ENCODE results near the gene GABRB3.

GABRB3 gene

DNA sequence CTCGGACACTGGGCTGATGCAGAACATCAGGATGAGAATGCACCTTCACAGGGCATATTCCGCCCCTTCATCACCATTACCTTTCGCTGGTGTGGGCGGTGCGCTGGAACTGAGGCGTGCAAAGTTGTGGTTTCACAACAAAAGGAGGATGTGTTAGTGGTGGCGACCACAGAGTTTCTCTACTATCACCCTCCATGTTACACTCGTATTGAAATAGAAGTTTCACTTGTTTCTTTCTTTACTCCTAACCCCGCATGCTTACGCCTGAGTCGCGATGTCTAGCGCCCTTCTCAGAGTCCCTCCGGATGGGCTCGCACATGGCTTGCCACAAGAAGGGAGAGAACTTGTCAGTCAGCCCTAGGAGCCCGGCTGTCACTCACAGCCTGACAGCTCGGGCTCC lies 148.7 kb downstream of the GABRB3 start:
- no peak for DNase-seq

DNA sequence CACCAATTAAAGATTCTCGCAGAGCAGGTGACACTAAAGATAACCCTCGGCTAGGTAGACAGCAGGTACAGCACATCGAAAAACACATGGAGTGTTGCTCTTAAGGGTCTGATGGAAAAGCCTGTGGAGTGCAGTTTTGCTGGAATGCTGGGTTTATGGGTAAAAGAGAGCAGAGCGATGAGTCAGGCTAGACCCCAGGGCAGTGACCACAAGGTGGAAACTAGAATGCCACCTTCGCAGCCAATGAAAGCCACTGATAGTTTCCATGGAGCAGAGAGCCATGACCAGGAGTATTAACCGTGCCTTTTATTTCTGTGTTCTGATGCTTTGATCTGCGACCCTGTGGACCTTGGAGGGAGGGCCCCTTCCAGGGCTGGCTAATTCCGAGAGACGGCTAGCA lies 149.8 kb downstream of the GABRB3 start:
- no peak for DNase-seq

DNA sequence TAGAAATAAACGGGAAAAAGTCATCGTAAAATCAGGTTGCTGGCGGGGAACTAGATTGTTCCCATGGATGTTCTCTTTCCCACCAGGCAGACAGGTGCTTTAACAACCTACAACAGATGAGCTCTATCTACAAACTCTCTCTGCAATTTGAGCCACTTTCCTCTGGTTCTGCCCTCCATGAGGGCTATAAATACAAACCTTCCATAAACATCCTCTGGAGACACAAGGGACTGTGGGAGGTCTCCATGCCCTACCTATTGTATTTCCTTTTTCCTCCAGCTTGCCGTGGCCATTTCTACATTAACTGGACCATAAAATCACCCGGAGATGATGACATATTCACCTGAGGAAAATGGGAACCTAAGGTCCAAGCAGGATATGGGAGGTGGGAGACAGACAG lies 151.1 kb downstream of the GABRB3 start:
- DNase-seq: peak in 1 of 2 experiments; percentile 31

DNA sequence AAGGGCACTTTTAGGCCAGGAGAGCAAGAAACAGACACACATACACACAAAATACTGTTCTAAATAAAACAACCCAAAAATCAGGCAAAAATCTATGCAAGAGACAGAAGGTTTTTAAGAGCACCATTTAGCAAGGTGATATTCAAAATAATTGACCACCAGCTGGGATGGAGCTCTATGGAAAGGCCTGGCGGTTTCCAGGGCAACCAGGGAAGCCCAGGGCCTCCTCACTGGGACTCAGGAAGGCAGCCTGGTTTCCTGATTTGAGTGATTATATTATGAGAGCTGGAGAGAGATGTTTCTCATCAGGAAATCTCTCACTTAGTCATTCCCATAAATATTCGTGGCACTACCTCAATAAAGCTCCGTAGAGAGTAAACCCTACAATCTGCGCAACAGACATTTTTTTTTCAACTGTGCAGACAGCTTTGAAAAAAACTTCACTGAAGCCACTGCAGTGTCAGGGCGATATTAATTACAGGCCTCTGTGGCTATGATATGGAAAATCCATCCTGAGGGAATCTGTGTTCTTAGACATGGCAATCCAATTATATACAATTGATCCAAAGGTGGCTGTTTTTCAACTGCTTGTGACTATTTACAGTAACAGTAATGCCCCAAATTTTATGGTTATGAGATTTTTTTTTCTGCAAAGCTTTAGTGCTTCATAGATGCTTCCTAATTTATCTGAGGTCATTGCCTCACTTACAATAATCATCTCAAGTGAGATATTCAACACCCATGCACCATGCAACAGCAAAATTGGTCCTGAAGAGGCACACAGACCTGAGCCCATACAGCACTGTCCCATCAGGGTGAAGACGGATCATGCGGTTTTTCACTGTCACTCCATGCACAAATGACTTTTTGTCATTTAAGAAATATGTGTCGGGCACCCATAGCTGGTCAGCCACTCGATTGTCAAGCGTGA lies 152.1 kb downstream of the GABRB3 start:
- DNase-seq: peak in 1 of 2 experiments; percentile 23

DNA sequence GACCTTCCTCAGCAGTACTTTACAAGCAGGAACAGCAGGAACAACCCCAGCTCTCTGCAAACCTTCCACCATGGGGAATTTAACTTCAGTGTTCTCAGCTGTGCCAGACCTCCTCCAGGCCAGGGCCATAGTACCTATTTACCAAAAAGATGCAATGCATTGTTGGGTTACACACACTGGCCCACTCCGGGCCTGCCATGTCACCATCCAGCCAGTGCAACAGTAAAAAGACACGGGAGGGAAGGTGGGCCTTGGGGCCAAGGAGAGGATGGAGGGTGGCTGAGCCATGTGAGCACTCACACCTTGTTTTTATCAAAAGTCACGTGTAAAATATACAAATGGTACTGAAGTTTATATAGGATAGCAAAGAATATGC lies 157.0 kb downstream of the GABRB3 start:
- DNase-seq: no peak

DNA sequence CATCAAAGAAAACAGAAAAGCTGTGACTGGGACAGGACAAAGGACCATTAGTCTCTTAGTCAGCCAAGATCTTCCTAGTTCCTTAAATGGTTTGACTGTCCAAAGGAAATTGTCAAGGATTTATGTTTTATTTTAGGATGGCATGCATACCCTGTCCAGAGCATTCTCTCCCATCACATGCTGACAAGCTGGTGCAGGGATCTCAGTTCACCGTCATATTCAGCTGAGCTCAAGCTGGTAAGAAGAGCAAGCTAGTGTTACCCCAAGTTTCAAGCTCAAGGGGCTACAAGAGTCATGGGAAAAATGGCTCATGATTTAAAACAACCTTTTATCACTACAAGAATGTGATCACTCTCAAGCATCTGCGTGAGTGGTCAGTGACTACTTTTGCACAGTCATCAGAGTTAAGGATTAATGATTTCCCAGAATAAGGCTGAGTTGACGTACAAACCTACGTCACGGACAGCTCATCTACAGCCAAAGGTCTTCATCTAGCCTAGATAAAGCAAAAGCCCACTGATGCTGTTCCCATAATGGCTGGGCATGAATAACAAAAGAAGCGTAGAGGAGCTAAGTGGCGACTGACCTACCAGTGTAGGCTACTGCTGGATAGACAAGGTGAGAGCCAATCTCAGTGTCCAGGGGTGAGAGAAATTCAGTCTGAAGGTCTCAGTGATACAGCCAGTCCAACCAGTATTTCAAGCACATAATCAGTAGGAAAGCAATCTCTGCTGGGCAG lies 157.5 kb downstream of the GABRB3 start:
- DNase-seq: no peak

DNA sequence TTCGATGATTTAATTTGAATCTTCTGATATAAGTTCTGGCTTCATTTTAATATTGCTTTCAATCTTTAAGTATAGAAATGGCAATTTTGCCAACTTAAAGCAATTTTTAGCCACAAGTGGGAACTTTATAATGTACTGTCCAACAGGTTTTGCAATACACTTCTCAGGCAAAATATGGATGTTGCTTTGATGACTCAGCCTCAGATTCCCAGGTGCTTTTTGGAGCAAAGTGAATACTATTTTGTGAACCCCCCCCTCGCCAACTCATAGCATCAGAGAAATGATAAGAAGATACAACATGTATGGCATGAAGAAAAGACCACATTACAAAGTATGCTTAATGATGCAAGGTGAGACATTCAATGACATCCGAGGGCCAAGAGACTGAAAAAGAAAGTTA lies 158.1 kb downstream of the GABRB3 start:
- DNase-seq: no peak

DNA sequence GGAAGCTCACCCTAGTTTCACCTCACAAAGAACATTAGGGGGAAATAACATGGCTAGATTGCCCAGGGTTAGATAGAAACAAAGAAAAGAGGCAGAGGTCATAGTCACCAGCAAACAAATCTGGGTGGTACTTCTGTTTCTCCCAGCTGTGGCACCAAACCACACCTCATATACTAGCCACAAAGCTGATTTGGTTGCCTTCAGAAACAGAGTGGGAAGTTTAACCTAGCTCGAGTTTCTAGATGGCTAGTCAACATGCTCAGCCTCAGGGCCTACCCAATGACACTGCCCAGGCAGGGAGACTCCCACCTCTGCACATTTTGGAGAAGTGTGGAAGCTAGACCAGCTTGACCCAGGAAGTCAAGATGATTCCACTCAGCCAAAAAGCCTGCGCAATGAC lies 174.2 kb downstream of the GABRB3 start:
- DNase-seq: no peak

DNA sequence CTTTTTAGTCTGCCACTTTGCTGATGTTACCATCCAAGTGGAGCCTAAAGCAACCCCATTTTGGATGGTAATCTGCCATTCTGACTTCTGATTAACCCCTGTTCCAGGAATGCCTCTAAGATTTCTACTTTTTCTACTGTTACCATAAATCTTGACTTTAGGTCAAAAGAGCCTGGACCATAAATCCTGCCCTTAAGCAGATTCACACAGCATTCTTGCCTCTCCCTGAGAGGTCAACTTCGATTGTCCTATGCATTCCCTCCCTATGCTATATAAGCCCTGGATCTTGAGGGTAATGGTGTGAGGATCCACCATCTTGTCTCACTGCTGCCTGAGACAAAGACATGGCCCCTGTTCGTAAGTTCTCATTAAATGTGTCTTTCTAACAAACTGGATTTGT lies 177.3 kb downstream of the GABRB3 start:
- no peak for DNase-seq

DNA sequence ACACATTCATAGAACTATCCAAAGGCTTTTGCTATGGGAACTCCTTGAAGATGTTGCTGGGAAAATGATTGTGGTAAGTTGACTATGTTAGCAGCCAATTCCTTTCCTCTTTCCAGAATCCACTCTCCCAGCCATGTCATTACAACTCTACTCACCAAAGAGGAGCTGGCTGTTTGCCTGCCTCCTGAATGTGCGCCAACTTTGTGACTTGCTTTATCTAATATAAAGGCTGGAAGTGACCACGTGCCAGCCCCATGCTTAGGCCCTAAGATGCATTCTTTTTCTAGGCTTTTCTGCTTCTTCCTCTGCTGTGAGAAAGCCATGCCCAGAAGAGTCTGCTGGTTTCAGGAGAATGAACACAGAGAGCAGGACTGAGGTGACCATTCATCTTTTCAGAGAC lies 182.2 kb downstream of the GABRB3 start:
- no peak for DNase-seq

DNA sequence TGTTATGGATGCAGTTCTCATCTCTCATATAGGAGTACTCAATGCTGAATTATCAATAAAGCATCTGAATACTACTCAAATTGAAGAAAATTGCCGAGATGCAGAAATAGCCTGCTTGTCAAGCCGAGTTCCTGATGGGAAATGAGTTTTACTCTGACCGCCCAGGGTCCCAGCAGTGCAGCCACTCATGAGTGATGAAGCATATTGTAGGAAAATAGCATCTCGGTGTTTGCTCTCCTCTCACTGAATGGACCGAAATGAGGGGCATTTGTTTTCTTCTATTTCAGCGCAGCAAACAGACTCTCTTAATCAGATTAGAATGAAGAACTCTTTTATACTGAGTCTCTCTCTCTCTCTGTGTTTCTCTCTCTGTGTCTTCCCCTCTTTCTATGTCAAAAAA lies 190.0 kb downstream of the GABRB3 start:
- no peak for DNase-seq

DNA sequence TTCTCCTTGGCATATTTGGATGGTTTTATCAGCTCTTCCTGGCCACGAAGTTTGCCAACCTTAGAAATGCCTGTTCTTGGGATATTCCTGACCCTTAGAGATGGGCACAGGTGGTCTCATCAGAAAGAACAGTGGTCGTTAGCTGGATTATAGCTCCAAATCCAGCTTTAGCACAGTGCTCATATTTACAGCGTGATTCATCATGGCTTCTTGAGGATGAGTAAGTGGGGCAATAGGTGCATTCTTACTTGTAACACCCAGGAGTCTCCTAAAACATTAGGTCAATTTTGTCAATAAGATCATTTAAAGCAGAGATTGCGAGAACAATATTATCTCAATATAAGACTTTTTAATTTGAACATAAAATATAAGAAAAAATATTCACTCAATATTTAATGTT lies 191.9 kb downstream of the GABRB3 start:
- no peak for DNase-seq

DNA sequence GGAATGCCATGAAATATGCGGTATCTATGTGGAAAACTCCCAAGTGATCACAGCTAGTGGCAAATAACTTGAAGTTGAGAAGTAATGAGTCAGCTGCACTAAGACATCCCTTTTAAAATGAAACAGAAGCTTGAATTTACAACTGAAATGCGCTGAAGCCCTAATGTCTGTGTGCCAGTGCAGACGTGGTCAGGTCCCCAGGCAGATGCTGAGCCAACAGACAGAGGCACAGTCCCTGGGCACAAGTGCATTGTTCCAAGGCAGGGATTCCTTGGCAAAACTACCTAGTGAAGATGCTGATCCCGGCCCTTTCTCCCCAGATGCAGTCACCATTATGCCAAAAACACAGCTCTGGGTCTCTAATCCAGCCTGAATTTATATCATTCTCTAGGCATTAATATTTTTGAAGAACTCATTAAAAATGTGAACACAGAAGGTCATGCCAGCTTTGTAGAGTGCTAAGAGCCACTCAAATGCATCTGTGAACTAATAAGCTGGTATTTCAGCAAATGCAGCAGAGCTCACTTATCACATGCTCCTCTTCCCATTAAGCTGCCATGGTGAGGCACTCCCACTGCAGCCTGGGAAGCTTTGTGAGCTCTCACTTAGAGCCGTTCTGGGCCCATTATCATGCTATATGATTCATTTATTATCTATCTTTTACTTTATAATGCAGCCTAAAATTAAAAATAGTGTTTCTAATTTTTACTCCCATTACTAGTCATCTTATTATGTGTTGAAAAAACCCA lies 200.1 kb downstream of the GABRB3 start:
- DNase-seq: no peak

DNA sequence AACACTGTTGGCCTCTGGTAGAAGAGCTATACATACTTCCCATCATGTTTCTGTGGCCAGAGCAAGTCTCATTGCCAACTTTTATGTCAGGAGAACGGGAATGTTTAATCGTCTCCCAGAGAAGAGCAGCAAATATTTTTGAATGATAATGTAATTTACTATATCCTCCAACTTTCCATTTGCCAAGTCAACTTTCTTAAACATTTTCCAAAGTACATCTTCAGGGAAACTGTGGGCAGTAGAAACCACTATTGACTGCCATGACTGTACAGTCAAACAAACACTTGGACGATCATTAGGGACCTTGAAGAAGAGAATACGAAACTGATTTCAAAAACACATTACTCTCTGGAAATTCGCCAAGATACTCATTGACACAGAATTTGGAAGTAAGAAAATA lies 201.5 kb downstream of the GABRB3 start:
- DNase-seq: no peak

DNA sequence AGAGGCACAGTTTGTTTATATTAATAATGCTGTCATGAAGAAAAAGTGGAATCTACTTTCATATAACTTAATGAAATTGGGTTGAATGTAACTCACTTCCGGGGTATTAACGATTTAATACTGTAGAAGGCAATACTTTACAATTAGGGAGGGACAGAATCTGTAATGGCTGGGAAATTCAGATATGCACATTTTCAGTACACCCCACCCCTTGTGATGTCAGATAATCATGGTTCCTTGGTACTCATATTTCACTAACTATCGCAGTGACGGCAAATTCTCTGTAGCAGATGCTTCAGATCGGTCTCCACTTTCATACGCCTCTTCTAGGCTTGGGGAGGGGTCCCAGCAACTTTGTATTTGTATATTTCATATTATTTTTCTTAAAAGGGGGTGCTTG lies 207.3 kb downstream of the GABRB3 start:
- no peak for DNase-seq

DNA sequence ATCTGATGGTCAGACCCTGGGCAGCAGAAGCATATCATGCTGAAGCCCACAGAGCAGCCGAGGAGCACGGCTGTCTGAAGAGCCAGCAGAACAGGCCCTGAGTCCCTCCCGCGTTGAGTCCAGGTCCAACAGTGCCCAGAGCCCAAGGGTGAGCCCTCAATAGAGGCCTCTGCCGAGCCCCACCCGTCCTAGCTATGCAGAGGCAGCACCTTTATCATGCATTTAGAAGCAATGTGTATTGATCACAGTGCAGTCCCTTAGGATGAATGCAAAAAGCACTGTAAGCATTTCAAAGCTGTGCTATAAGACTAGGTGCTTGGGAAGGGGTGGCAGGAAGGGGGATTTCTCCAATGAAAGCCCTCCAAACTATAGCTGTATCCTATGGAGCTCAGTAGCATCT lies 208.5 kb downstream of the GABRB3 start:
- DNase-seq: no peak

DNA sequence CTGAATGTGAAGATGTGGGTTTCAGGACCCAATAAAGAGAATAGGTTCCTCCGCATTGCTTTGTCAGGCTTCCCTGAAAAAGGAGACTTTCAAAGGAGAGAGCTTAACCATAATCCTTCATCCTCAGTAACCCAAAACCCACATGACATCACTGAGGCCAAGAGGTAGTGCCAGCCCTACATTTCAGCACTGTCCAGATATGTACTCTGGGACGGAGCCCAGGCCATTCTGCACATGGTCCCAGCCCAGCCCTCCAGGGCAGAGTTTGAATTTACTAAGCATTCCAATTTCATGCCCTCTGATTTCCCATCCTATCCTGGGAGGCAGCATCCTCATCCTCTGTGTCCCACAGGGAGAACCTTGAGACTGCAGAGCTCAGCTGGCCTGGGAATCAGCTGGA lies 210.5 kb downstream of the GABRB3 start:
- no peak for DNase-seq

DNA sequence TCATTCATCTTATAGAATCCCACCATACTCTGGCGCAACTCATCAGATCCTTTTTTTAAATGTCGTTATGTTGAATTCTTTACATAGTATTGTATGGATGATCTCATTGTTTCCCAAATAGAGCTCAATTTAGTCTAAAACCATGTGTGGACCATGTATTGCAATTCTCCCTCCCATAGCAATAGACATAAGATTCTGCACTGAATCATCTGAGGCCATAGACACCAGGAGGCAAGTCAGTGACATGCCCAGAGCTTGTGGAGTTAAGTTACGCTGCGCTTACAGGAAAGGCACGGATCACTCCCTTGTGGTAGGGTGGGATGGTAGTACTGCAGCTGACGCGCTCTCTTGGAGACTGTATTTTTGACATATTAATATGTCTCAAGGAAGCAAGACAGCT lies 211.0 kb downstream of the GABRB3 start:
- no peak for DNase-seq

DNA sequence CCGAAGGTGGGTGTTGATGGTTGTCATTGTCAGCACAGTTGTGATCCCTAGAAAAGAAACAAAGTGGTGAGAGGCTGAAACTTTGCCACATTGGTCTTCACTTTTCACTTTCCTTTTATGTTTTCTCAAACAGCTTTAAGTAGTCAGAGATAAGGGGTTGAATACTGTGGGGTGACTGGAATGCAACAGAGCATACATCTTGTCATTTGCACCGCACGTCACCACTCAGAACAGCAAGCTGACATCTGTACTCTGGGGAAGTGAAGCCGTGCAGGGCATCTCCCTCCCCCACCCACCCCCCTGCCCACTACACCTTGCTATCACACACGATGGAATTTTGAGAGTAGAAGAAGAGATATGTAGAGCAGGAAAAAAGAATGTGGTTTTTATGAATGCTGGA lies 211.7 kb downstream of the GABRB3 start:
- DNase-seq: no peak

DNA sequence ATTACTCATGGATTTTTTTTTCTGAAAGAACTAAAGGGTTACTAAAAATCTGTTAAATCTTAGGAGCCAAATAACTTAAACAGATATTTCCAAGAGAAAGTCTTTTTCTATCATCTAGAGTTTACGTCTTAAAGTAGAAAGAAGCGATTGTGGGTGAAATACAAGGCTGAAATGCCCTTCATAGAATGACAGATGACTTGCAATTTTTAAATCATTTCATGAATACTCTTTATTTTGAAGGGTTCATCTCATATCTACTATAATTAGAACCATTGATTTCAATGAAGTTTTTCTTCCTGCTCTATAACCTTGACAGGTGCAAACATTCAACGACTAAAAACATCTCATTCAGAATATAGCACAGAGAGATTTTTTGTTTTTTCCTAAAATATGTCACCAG lies 217.0 kb downstream of the GABRB3 start:
- DNase-seq: no peak

DNA sequence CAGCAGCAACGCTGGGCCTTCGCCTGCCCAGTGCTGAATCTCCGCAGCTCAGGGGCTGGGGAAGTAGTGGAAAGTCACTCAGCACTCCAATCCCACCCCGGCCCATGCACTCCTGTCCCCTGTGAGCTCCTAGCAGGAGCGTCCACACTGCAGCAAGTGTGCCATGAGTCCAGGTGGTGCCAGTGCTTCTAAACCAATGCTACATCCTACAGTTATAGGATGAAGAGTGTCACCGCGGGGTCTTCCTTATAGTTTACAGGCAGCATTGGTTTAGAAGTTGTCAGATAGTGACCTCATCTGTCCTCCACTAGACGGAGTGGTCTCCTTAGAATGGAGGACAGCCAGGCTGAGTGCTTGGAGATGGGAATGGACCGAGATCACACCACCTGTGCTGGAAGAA lies 221.4 kb downstream of the GABRB3 start:
- DNase-seq: no peak

DNA sequence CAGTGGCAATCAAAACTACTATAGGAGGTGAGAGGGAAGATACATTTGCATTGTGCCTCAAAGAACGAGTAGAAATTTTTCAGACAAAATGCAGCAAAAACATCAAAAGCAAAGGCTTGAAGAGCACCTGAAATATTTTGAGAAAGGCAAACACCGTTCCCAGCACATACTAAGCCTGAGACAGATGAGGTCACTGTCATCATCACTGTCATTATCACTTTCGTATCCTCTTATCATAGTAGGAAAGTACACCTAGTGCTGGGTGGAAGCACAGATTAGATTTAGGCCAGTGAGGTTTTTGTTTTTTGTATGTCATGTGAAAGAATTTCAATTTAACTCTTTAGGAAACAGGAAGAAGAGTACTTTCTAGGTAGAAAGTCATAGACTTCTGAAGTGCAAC lies 222.0 kb downstream of the GABRB3 start:
- no peak for DNase-seq

DNA sequence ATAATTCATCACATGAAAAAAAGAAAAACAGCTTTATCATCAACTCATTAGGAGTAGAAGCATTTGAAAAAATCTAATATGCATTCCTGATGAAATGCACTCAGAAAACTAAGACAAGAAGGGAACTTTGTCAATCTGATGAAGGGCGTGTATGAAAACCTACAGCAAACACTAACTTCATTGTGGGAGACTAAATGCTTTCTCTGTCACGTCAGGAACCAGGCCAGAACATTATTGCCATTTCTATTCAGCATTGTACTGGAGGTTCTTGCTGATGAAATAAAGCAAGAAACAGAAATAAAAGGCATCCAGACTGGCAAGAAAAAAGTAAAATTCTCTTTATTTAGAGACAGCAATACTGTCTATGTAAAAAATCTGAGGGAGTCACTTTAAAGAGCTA lies 235.2 kb downstream of the GABRB3 start:
- no peak for DNase-seq

DNA sequence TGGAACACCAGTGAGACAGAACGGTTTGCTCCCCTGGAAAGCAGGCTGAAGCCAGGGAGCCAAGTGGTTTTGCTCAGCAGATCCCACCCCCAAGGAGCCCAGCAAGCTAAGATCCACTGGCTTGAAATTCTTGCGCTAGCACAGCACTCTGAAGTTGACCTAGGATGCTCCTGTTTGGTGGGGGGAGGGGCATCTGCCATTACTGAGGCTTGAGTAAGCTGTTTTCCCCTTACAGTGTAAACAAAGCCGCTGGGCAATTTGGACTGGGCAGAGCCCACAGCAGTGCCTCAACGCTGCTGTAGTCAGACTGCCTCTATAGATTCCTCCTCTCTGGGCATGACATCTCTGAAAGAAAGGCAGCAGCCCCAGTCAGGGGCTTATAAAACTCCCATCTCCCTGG lies 241.4 kb downstream of the GABRB3 start:
- no peak for DNase-seq
